SU-DHL-6 (cell line): ENCODE results near the gene NT5DC2.

ENCODE experiments used
- H2AFZ ChIP-seq: fragments of 200-600 bp; sonication (generic); 2 replicates; pipeline ENCODE4 v1.6.1; 2014; ENCODE audit warnings: low read depth, mild to moderate bottlenecking, moderate library complexity, mixed read lengths, antibody characterized with exemption, low read length; ENCODE audit not compliant: severe bottlenecking
- H3F3A ChIP-seq: fragments of 200-600 bp; shearing (Covaris generic); 2 replicates; pipeline ENCODE4 v1.6.0; 2016; ENCODE audit warnings: antibody characterized with exemption, mild to moderate bottlenecking; ENCODE audit not compliant: insufficient read depth
- H3K27ac ChIP-seq: fragments of 200-600 bp; sonication (generic); 2 replicates; pipeline ENCODE4 v1.5.1; 2016; ENCODE audit warnings: low read depth, mild to moderate bottlenecking, low read length, moderate library complexity, mixed read lengths
- H3K27me3 ChIP-seq: fragments of 200-600 bp; sonication (generic), shearing (Covaris generic); 2 replicates; pipeline ENCODE4 v1.6.0; 2014; ENCODE audit warnings: mild to moderate bottlenecking, low read length
- H3K36me3 ChIP-seq: fragments of 200-600 bp; sonication (generic); 2 replicates; pipeline ENCODE4 v1.6.1; 2014; ENCODE audit warnings: mild to moderate bottlenecking, low read length, mixed read lengths
- H3K4me2 ChIP-seq: fragments of 300-600, 200-600 bp; shearing (Covaris generic), sonication (generic); 2 replicates; pipeline ENCODE4 v1.6.0; 2014; ENCODE audit warnings: low read length, low read depth, mild to moderate bottlenecking; ENCODE audit not compliant: poor library complexity, severe bottlenecking
- H3K4me3 ChIP-seq: fragments of 200-600 bp; sonication (generic); 2 replicates; pipeline ENCODE4 v1.5.1; 2014; ENCODE audit warnings: antibody characterized with exemption, low read length, mild to moderate bottlenecking, mixed read lengths; ENCODE audit not compliant: insufficient read depth, poor library complexity, severe bottlenecking
- H3K79me2 ChIP-seq: fragments of 200-600 bp; sonication (generic); 2 replicates; pipeline ENCODE4 v1.6.1; 2014; ENCODE audit warnings: mild to moderate bottlenecking, low read length, moderate library complexity; ENCODE audit not compliant: insufficient read depth
- H3K9ac ChIP-seq: fragments of 200-600 bp; sonication (generic); 2 replicates; pipeline ENCODE4 v1.7.0; 2014; ENCODE audit warnings: mild to moderate bottlenecking, low read length
- H3K9me2 ChIP-seq: fragments of 200-600 bp; sonication (generic); replicated peaks from 2 replicates; pipeline ENCODE4 v1.6.1; 2014; ENCODE audit warnings: low read length; ENCODE audit not compliant: insufficient read depth
- H3K9me3 ChIP-seq: fragments of 200-600 bp; sonication (generic); 2 replicates; pipeline ENCODE4 v1.6.1; 2014; ENCODE audit warnings: low read length, mixed read lengths; ENCODE audit not compliant: insufficient read depth
- H4K20me1 ChIP-seq: fragments of 200-600 bp; sonication (generic); 2 replicates; pipeline ENCODE4 v1.6.1; 2014; ENCODE audit warnings: low read depth, mild to moderate bottlenecking, antibody characterized with exemption, low read length, moderate library complexity, mixed read lengths
- CTCF ChIP-seq: fragments of 200-600 bp; sonication (generic); IDR thresholded peaks from one replicate; pipeline ENCODE4 v1.5.1; 2017; ENCODE audit warnings: antibody characterized with exemption, mild to moderate bottlenecking, low read length, moderate library complexity; ENCODE audit not compliant: insufficient read depth, poor library complexity, severe bottlenecking
- EZH2phosphoT487 ChIP-seq: fragments of 200-600 bp; sonication (generic), shearing (Covaris generic); conservative IDR thresholded peaks from 2 replicates; pipeline ENCODE4 v1.6.1; 2018; ENCODE audit warnings: mild to moderate bottlenecking, antibody characterized with exemption, low read length, moderate library complexity, mixed read lengths

The NT5DC2 gene

GRCh38 chr3:52512105-52512504, 21.6 kb downstream of the NT5DC2 start:
- Histone ChIP-seq H2AFZ (no peak overlapping the region), H3K36me3 (no peaks in the 10 kb centered on the region), H3K79me2 (no peaks in the 10 kb centered on the region), H3K4me3 (no peak overlapping the region), H3K9ac (no peak overlapping the region), H3K9me2 (no peaks in the 10 kb centered on the region), H3K27me3 (no peaks in the 10 kb centered on the region), H3K4me2 (no peak overlapping the region), H3K9me3 (no peaks in the 10 kb centered on the region), H3K27ac (no peak overlapping the region), H4K20me1 (no peaks in the 10 kb centered on the region), H3F3A (no peaks in the 10 kb centered on the region)
- TF ChIP-seq EZH2phosphoT487: no peak
- TF ChIP-seq CTCF: no peak

GRCh38 chr3:52511509-52511908, 22.1 kb downstream of the NT5DC2 start:
- Histone ChIP-seq H3K27ac (no peak overlapping the region), H3K4me3 (no peak overlapping the region), H3K4me2 (no peak overlapping the region), H3K9ac (no peak overlapping the region), H3K79me2 (no peaks in the 10 kb centered on the region), H3K36me3 (no peaks in the 10 kb centered on the region), H3K9me2 (no peaks in the 10 kb centered on the region), H4K20me1 (no peaks in the 10 kb centered on the region), H2AFZ (no peak overlapping the region), H3K27me3 (no peaks in the 10 kb centered on the region), H3K9me3 (no peaks in the 10 kb centered on the region), H3F3A (no peaks in the 10 kb centered on the region)
- no peak for TF ChIP-seq EZH2phosphoT487
- TF ChIP-seq CTCF: no peak

GRCh38 chr3:52509753-52510328, 23.8 kb downstream of the NT5DC2 start:
- Histone ChIP-seq H3K4me3 (no peak overlapping the region), H3K36me3 (no peaks in the 10 kb centered on the region), H3K79me2 (no peaks in the 10 kb centered on the region), H4K20me1 (no peaks in the 10 kb centered on the region), H3K9me2 (no peaks in the 10 kb centered on the region), H3K9ac (no peak overlapping the region), H3F3A (no peaks in the 10 kb centered on the region), H2AFZ (no peak overlapping the region), H3K27ac (no peak overlapping the region), H3K27me3 (no peaks in the 10 kb centered on the region), H3K9me3 (no peaks in the 10 kb centered on the region), H3K4me2 (no peak overlapping the region)
- TF ChIP-seq EZH2phosphoT487 (no peak), CTCF (peak; percentile 22)
